HPDE6-E6E7 (cell line): ENCODE measurements around the gene TRIO.
A peak's percentile ranks its signal among the peaks of the same experiment; 100 is the strongest.

Experiments used
- DNase-seq: peaks from one replicate; pipeline ENCODE4 v3.0.0; 2011; ENCODE audit warnings: missing footprints; ENCODE audit errors: extremely low spot score

TRIO gene

DNA sequence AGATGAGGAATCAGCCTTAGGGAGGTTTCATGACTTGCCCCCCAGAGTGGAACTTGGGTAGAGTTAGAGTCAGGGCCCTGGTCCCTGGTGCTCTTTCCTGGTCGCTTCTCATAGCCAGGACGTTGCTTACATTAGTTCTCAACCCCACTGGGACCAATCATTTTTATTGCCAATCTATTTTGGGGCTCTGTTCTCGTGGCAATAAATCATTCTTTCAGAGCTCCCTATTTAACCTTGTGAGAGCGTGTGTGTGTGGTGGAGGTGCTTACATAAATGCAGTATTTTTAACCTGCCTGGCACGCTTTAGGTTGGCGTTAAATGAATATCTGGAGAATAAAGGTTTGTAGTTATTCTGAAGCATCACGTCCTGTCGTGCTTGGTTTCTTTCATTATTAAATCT lies 4.1 kb downstream of the TRIO start:
- no peak for DNase-seq

DNA sequence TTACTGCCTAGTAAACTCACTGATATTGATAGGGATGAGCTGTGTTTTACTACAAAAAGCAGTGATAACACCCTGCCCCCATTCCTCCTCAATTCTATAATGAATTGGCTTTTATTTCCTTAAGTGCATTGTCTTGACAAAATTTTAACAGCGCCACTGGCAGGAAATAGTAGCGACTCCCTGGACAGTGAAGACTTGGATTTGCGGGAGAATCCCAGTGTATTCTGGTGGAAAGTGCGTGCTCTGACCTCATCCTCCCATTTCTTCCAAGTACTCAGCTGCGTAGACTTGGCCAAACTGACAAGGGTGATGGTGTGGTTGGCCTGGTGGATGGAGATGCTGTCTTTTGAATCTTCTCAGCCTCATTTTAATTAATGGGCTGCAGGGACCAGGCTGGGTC lies 5.3 kb downstream of the TRIO start:
- DNase-seq: no peak

DNA sequence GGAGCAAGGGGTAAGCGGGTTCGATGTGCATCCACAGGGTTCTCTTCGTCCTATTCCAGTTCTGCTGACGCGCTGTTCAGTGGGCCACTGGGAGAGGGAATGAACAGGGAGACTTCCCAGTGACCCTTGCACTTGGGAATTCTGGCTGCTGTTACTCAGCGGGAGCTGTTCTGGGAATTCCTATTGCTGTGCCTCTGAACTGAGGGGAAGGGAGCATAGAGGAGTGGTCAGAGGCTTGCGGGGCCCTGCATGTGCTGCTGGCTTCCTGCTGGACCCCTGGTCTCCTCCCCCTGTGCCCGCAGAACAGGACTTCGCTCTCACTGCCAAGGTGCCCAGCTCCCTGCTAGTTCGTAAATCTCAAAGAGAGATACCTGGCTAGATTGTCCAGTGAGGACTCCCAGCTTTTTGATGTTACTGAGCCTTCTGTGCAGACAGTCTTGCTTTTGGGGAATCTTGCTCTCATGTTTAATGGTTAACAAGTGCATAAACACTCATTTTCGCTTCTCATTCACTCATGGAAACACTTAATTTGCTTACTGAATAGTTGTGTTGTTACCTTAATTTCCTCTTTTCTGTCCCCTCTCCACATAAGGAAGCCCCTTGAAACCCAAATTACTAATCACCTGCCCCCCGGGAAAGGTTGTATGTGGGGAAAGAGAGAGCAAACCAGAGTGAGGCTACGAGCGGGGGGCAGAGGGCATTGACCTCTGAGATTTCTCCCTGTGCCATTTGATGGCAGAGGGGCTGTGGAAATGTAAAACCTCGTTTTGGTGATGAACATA lies 5.9 kb downstream of the TRIO start:
- no peak for DNase-seq

DNA sequence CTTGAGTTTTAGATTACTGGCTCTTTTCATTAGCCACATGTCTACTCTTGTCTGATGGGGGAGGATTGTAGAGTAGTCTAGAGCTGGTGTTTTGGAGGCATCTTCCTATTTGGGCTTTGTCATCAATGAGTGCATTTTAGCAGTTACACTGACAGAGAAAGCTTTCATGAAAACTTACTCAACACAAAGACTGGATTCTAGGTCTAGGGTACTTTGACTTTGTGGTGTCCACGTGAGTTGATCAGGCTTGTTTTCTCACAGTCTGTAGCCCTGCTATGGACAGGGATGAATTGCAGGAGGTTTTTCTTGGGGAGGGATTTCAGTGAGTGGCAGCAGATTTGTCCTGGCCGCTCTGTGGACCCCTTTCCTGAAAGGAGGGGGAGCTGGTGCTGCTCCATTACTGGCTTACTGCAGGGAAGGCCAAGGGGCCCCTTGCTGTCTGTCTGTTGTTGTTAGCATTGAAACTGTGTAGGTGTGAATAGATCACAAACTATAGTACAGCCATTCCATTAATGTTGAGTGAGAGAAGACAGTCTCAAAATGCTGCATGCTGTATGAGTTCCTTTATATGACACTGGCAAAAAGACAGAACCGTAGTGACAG lies 6.6 kb downstream of the TRIO start:
- DNase-seq: no peak

DNA sequence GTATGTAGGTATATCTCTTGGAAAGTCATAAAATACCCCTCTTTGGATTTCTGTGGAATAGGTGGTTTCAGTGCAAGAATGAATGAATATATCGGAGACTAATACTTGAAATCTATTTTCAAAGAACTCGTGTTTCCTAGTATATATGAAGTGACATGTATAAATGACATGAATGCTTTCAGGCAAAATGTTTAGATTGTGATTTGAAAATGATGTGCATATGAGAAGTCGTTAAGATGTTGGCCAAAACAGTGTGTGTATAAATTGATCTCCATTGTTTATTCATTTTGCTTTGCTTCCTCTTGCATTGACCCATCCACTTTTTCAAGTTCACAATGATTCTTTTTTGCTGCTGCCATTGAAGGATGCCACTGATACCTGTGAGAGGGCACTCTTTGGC lies 8.3 kb downstream of the TRIO start:
- DNase-seq: no peak

DNA sequence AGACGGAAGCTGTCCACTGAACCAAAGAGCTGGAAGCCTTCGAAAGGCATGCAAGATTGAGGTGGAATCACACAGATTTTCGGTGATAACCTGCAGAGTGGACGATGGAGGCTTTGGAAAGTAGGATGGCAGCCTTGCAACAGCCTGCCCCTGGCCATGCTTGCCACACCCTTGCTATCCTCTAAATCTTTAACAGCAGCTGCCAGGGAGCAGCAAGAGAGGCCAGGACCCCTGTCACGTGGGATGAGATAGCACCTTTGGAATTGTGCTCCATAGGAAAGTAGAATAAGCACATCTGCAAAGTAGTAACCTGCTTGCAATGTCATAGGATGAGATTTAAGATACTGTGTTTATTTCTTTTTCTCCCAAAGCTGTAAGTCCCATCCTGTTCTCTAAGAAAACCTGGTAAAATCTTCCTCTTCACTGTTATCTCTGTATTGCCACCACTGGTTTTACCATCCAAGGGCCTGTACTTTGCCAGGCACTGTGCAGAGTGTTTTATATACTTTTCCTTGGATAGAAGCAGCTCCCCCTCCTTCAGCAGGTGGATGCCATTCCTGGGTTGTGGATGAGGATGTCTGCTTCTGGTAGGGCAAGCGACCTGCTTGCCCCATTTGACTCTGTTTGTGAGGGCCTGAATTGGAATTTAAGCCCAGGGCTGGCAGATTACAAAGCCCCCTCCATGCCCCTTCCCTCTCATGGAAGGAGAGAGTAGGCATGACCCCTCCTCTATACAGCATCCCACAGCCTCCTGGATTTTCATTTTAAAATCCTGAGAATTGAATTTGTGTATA lies 10.1 kb downstream of the TRIO start:
- no peak for DNase-seq

DNA sequence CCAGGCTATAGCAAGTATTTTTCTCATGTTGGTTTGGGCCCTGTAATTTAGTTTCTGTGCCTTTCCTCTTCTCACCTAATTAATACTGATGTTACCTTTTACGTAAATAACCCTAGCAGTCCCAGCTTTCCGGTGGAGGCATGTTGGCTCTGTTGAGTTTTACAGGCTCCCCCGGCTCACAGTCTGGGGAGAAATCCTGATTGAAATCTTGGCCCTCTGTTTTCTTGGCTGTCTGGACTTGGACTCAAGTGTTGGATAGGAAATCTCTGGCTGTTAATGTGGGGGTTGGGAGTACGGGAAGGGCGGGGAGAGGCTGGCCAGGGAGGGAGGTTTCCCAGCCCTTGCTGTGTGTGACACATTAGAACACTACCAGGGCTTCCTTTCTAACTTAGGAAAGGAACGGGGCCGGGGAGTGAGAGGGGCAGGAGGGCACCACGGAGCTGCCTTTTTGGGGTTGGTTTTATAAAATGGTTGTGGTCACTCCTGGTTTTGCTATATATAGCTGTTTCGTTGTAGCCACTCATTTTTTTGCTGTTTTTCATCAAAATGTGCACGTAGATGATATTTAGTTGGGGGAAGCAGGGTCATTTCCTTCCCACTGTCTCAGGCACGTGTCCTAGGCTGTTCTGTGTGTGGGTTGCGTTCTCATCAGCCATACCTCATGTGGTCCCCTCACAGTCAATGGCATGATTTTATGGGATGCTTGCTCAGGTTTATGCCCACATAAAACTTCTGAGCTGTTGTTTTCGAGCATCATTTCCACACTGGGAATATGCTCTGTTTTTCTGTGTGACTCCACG lies 11.0 kb downstream of the TRIO start:
- DNase-seq: no peak

DNA sequence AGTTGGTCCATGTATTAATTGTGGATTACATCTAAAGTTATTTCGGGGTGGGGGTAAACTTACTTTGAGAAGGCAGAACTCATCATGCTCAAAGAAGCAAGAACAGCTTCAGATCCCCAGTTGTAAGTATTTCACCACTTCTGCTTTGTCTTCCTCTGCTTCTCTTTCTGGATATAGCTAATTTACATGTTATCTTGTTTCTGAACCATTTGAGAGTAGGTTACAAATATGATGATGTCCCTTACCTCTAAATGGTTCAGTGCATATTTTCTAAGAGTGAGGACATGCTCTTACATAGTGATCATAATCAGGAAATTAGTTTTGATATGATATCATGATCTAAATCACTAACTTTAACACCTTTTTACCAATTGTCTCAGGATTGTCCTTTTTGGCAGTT lies 11.9 kb downstream of the TRIO start:
- DNase-seq: no peak

DNA sequence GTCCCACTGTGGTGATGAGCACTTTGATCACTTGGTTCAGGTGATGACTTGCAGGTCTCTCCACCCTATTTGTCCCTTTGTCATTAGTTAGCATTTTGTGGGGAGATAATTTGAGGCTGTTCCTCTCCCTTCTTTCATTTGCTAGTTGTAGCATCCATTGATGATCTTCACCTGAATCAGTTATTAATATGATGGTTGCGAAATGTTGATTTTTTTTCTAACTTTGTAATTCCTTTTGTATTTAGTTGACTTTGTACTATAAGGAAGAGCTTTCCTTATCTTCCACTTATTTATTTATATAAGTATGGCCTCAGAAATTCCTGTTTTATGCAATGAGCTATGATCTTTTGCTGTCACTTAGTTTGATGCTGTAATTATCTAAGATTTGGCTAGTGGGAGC lies 12.6 kb downstream of the TRIO start:
- DNase-seq: no peak

DNA sequence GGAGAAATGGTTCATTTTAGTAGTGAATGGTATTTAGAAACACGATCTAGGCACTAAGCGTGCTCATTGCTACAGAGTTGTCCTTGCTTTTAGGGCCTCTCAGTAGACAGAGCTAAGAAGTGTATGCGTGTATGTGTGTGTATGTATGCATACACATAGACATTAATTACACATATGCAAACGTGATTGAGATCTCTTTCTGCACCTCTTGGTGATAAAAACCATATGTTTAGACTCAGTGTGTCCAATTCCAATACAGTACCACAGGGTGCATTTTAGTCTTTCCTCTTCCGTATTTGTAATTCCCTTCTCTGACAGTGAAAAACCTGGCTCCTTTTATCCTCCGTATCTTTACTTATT lies 13.1 kb downstream of the TRIO start:
- DNase-seq: no peak

DNA sequence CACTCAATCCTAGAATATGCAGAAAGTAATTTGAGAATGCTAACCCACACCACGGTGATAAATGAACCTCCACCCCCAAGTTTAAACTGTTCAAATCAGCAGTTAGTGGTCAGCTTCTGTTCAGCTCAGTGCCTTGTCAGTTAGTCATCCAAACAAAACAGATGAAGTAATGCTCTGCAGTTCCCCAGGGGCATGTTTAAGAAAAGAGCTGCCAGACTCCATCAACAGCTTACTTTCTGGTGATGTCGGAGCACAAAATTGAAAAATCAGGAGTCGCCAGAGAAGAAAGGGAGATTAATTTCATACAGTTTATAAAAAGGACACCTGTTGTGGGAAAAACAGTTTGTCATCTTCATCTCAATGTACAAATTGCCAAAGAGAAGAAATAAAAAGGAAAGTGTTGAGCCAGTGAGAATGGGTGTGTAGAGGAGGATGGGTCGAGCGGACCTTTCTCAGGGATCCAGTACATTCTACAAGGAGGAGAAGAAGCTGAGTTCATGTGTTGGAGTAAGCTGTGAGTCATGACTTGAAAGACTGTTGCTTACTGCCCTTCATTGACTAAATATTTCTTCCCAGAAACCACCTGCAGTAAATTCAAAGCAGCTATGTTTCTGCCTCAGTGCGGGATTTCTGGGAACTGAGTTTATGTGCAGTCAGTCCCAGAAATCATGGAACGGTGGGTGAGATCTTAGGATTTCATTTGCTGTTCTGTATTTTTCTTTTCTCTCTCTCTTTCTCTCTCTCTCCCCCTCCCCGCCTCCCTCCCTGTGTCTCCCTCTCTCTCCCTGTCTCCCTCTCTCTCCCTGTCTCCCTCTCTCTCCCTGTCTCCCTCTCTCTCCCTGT lies 13.7 kb downstream of the TRIO start:
- DNase-seq: peak; percentile 91

DNA sequence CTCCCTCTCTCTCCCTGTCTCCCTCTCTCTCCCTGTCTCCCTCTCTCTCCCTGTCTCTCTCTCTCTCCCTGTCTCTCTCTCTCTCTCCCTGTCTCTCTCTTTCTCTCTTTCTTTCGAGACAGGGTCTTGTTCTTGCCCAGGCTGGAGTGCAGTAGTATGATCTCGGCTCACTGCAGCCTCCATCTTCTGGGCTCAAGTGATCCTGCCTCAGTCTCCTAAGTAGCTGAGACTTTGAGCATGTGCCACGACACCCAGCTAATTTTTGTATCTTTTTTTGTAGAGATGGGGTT lies 14.3 kb downstream of the TRIO start:
- DNase-seq: no peak

DNA sequence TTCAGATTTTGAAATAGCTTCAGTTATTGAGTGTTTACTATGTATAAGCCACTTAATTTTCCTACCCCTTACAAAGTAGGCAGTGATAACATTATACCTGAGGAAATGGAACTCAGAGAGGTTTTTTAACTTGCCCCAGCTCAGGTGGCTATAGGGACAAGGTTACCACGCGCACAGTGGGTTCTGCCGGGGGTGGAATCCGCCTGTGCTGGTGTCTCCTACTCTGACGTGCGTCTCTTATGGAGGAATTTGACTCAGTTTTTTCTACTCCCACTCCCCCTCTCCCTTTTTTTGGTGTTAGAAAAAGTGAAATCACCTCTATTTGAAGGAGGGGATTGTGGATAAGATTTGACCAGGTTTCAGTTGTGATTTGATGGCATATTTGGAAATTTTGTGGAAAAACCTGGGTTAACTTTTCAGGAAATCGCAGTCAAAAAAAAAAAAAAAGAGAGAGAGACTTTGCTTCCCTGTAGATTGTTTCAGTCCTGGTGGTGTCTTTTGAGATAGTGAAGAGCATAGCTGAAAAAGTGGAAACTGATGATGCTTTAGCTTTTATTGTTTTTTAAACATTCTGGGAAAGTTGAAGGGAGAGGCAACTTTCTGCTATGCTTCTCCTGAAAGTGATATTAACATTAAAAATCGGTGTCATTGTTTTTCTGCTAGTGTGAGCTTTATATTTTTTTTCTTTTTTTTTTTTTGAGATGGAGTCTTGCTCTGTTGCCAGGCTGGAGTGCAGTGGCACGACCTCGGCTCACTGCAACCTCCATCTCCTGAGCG lies 15.9 kb downstream of the TRIO start:
- no peak for DNase-seq

DNA sequence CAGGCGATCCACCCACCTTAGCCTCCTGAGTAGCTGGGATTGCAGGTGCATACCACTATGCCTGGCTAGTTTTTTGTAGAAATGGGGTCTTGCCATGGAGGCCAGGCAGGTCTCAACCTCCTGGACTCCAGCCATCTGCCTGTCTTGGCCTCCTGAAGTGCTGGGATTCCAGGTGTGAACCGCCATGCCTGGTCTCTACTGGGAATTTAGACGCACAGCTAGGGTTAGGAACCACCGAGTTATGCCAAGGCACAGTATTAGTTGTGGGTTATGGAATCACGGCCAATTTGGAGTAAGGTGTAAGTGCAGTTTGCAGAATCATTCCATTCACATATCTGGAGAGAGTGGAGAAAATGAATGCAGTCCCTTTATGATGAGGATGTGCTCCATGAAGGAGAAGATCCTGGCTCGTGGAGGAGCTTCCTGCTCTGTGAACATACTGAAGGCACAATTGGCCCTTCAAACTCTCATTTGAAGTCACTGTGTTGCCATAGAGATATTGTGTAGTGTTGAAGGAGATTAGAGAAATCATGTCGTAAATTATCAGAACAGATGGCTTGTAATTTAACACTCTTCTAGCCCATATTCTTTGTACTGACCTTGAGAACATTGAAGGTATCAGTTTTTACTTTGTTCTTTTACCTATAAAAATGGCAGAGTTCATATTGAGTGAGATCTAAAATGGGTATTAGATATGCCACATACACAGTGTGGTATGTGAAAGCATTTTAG lies 18.8 kb downstream of the TRIO start:
- DNase-seq: no peak

DNA sequence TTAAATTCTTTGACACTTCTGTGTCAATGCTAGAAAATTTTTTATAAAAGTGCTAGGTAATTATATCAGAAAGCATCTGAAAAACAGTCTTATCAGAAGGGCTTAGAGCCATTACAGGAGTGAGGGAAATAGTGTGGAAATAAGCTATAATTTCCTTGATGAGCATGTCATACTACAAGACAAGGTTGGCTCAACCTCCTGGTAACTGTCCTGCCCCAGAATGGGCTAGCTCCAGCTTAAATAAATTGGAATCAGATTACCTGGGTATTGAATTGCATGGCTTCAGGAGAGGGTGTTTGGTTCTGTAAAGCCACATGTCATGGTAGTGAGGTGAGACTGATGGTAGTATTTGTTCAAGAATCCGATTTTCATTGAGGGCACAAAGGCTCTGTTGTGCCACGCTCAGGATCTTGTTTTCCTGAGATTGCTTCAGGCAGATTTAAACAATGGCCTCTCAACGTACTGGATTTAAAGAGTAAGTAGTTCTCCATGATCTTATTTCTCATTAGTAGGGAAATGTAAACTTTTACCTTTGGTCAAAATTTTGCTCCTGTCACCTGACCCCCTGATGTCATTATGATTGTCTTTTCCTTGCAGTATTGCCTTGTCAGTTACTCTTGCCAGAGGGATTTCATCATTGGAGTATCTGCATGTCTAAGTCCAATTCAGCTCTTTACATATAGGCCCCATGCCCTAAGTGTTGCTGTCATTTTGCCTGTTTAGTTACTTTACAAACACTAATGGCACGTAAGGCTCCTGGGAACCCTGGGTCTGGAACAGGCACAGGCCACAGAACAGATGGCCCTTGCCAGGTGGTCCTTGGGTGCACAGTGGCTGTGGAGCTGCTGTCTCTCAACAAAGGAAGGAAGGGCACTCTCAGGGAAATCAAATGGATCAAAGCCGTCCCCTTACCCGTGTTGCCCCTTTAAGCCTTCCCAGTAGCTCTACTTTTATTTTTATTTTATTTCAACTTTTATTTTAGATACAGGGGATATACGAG lies 21.3 kb downstream of the TRIO start:
- no peak for DNase-seq

DNA sequence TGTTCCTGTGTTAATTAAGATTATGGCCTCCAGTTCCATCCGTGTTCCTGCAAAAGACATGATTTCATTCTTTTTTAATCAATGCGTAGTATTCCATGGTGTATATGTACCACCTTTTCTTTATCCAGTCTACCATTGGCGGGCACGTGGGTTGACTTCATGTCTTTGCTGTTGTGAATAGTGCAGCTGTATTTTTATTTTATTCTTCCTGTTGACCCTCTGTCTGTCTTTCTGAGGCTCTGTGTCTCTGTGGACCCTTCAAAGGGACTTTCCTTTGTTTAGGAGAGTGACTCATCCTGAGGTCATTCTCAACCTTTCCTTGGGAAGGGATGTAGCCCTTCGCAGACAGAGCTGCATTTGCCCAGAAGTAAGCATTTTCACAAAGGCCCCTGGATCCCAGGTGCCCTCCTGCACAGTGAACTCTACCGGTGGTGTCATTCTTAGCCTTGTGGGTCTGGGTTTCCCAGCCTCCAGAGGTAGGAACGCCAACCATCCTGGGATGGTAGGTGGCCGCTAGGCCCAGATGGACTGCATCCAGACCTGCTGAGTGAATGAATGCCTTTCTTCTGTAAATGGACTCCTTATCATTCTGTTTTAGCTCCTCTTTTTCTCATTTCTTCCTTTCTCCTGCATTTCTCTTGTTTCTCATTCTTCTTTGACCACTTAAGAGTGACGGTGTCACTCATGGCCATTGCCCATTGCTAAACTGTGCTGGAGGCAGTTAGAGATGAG lies 22.4 kb downstream of the TRIO start:
- peak; percentile 42 for DNase-seq

DNA sequence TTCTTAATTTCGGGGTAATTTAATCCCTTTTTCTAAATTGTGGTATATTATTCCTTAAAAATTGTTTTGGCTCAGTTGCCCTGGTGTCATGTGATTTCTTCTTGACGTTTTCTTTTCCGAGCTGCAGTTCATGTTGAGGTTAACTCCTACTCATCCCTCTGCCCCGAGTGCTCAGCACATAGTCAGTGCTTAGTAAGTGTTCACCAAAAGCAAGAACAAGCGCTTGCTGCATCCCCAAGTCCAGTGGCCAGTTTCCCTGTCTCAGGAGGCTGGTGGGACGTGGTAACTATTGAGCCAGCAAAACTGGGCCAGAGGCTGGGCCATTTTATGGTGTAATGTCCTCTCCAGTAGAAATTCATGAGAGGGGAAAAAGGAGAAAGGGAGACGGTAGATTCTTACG lies 23.3 kb downstream of the TRIO start:
- no peak for DNase-seq

DNA sequence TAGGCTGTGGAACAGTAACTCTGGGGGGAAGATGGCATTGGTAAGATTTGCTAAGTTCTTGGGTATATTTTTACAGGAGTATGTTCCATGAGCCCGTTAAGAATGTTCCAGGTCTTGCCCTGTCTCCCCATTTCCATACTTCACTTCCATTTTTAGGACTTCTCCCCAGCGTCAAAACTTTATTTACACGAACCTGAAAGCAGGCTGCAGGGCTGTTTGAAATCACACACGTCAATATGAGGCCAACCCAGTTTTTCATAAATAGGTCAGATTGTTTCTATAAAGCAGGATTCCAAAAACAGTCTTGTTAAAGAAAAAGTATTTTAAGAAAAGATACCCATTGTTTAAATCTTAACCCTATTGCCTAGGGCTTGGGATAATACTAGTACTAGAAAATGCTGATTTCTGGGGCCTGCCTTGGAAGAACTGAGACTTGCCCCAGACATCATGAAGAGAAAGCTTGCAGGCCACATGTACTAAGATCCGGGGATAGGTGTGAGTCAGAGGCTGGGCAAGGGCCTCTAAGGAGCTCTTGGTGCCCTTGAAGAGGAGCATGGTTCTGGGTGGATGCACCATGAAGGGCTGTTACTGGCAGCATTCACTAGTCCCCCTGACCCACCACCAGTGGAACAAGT lies 24.2 kb downstream of the TRIO start:
- DNase-seq: peak; percentile 54
